Fibroblast of skin of left quadriceps (primary cell): Measurements from ENCODE around the gene RELB.

Source experiments
- DNase-seq, 2 experiments: peaks; one replicate each; pipeline ENCODE4 v3.0.0-alpha.2; 2013; ENCODE audit warnings: low read depth in 2 of 2

The RELB gene

GRCh38 chr19:45021971-45022370 lies 20.7 kb downstream of the RELB start:
- no peak for DNase-seq

DNA sequence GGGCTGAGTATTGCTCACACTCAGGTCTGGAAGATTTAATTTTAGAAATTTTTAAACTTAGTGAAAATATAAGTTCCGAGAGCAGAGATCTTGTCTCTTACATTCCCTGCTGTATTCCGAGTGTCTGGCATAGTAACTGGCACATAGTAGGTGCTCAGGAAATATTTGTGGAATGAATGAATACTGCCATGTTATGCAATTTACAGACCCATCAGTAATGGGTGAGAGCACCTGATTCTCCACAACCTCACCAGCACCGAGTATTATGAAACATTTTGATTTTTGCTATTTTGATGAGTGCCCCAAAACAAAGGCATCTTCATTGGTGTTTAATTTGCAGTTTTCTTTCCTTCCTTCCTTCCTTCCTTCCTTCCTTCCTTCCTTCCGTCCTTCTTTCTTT lies 21.8 kb downstream of the RELB start:
- no peak for DNase-seq

GRCh38 chr19:45025264-45025663 lies 24.0 kb downstream of the RELB start:
- DNase-seq, result no peak

DNA sequence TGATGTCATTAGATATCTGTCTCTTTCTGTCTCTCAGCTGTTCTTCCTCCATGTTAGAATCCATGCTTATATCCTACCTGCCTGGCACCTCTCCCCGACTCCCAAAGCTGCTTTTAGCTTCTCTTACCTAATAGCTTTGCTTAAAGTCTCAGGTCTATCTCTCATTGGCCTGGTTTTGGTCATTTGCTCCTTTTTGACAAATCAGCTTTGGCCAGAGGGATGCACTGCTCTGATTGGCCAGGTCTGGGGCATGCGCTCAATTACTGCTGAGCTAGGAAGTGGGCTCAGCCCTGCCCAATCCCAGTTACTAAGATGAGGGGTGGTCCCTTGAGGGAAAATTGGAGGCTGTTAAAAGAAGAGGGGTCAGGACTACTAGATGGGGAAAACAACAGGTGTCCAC lies 26.1 kb downstream of the RELB start:
- DNase-seq, result no peak

DNA sequence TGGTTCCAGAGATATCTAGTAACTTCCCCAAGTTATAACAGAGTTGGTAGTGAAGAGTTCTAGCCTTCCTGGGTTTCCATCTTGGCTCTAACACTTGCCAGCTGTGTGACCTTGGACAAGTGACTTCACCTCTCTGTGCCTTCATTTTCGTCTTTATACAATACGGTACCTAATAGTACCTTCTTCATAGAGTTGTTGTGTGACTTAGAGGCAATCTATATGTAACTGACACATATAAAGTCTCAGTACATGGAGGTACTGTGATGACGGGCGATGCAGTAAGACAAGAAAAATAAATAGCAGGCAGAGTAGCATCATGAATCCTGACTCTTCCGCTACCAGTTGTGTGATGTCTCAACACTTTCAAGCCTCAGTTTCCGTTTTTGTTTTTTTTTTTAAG lies 29.6 kb downstream of the RELB start:
- DNase-seq, result no peak

GRCh38 chr19:45032421-45032820 lies 31.2 kb downstream of the RELB start:
- no peak for DNase-seq

DNA sequence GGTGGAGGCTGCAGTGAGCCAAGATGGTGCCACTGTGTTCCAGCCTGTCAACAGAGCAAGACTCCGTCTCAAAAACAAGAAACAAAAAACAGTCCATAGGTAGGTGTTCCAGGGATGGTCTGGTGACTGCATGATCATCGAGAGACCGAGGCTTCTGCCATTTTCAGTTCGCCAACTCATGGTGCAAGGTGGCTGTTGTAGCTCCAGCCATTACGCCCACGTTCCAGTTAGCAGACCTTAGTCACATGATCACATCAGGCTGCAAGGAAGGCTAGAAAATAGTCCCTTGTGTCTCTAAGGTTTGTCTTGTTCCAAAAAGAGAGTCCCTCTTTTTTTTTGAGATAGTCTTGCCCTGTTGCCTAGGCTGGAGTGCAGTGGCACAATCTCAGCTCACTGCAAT lies 34.5 kb downstream of the RELB start:
- no peak for DNase-seq

- DNase-seq, result no peak
Measured at GRCh38 chr19:45037393-45038169, 36.3 kb downstream of the RELB start.

- DNase-seq, result peak; percentile 65 to 71
Measured at GRCh38 chr19:45038931-45039893, 37.9 kb downstream of the RELB start, which contains the start of gene CLASRP. Gene CLASRP, plus strand, starts transcription at chr19:45039045. Its CDS starts 1,168 bp downstream, at chr19:45040213.

GRCh38 chr19:45040059-45040771 lies 39.0 kb downstream of the RELB start:
- DNase-seq, result no peak

- DNase-seq, result no peak
Measured at GRCh38 chr19:45041125-45041524, 39.9 kb downstream of the RELB start.

DNA sequence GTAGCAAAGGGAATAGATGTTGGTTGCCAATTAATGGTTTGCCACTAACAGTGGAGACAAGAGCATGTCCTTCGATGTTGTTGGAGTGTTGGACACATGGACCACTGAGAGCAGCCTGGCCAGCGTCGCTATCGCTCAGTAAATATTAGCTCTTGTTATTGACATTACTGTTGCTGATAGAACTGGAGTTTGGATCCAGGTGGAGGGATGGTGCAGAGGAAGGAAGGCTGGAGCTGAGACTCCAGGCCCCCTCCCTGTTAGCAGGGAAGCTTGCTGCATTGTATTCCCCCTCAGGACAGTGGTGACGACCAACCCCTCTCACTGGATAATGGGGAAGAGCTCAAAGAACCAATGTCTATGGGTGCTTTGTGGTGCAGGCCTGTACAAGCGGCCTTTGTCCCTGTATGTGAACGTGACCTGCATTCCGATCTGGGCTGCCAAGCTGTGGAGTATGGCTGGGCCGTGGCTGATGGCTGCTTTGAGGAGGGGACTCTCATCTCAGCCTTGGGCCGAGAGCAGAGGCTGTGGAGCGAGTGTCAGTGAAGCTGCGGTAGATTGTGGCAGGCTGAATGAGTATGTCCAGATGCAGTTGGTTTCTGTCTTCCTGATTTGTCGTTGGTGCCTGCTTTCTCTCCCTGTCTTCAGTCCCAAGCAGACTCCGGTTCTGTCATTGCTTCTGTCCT lies 44.5 kb downstream of the RELB start:
- no peak for DNase-seq

- DNase-seq, result no peak
Measured at GRCh38 chr19:45046355-45046754, 45.1 kb downstream of the RELB start.

DNA sequence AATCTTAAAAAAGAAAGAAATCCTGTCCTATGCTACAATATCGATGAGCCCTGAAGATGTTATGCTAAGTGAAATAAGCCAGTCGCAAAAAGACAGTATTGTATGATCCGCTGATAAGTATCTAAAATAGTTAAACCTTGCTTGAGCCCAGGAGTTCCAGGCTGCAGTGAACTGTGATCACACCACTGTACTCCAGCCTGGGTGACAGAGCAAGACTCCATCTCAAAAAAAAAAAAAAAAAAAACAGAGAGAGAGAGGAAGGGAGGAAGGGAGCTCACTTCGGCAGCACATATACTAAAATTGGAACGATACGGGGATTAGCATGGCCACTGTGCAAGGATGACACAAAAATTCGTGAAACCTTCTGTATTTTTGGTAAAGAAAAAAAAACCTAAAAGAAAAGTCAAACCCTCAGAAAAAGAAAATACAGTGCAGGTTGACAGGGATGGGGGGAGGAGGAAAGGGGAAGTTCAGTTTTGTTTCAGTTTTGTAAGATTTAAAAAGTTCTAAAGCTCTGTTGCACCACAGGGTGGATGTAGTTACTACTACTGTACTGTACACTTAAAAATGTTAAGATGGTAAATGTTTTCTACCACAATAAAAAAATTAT lies 46.0 kb downstream of the RELB start:
- DNase-seq, result no peak

DNA sequence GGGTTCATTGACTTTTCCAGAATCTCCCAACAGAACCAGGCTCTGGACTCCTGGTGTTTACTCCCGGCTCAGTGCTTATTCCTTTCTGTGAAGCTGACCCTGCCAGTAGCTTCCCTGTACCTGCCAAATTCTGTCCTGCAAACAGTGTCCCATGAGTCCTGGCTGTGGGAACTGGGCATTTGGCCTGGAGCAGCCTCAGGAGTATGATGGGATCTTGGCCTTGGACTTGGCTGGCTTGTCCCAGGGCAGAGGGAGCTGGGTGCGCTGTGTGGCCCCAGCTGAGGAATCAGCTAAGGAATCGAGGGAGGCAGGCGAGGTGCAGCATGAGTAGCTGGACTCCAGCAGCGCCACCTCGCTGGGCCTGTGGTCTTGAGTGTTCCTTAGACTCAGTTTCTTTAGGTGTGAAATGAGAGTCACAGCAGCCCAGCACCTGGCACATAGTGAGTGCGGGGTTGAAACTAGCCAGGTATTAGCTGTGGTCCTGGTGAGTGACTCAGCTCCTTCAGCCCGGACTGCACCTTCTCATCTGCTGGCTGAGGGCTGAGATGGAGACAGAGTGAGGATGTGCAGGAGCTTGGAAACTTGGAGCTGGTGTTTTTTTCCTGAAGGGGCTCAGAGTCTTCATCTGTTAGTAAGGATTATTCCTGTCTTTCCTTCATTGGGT lies 47.9 kb downstream of the RELB start:
- no peak for DNase-seq

GRCh38 chr19:45050036-45050435 lies 48.8 kb downstream of the RELB start:
- no peak for DNase-seq

- no peak for DNase-seq
Measured at GRCh38 chr19:45051929-45052579, 50.8 kb downstream of the RELB start.

DNA sequence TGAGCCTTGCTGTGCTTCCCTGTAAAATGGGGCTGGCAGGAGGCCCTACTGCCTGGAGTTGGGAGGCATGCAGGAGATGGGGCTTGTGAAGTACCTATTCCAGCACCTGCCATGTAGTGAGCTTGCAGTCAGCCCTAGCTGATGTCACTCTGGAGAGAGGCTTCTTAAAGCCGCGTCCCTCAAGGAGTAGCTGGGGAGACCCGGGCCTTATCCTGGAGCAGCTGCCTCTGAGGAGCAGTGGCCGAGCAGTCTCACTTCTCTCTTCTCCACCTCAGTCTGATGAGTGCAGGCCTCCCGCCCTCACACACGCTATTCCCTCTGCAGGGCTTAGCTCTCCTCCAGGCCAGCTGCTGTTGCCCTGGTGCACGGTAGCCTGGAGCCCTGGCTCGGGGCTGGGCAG lies 55.6 kb downstream of the RELB start:
- no peak for DNase-seq

- no peak for DNase-seq
Measured at GRCh38 chr19:45057444-45057843, 56.2 kb downstream of the RELB start.

DNA sequence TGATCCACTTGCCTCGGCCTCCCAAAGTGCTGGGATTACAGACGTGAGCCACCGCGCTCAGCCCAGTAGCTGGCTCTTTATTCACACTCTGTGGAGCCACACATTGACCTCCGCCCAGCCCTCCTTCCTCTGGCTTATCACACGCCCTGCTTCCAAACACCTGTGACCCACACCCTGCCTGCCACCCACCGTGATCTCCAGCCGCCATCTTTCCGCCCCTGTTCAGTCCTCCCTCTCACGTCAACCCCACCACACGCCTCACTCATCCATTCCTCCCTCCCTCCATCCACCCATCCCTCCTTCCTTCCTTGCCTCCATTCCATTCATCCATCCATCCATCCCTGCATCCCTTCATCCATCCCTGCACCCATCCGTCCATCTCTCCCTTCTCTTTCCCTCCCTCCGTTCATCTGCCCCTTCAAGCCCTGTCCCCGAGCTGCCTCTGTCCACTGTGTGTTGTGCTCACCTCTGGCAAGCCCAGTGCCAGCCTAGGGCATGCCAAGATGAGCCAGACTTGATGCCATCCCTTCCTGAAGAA lies 57.4 kb downstream of the RELB start:
- DNase-seq, result no peak
